GM23338 (cell line): ENCODE measurements around the gene NLRC5. TPM values are rescaled to one million over a fixed set of nuclear protein-coding genes. Genes with fewer than 3 reads are reported as not detected.

Source experiments
- ATAC-seq: fragments of 200-7000 bp; cut with Tn5 transposase; 3 replicates; pipeline ENCODE4 v1.9.1; 2020
- DNase-seq: peaks from one replicate; pipeline ENCODE4 v3.0.0-alpha.2; 2015; ENCODE audit warnings: low spot score
- H2AFZ ChIP-seq: fragments of 200-600 bp; sonication (generic); 2 replicates; pipeline ENCODE4 v1.8.0; 2016; ENCODE audit warnings: antibody characterized with exemption, mild to moderate bottlenecking, moderate library complexity
- H3F3A ChIP-seq: fragments of 200-600 bp; sonication (generic); replicated peaks from 2 replicates; pipeline ENCODE4 v1.8.0; 2017; ENCODE audit warnings: antibody characterized with exemption, mixed run types, low read depth
- H3K27ac ChIP-seq: fragments of 200-600 bp; sonication (generic); 2 replicates; pipeline ENCODE4 v1.6.1; 2016; ENCODE audit warnings: low read depth
- H3K27me3 ChIP-seq: fragments of 200-600 bp; sonication (generic); 2 replicates; pipeline ENCODE4 v1.8.0; 2016; ENCODE audit warnings: mild to moderate bottlenecking, mixed run types, moderate library complexity; ENCODE audit not compliant: insufficient read depth
- H3K36me3 ChIP-seq: fragments of 200-600 bp; sonication (generic); 2 replicates; pipeline ENCODE4 v1.8.0; 2016; ENCODE audit warnings: mild to moderate bottlenecking; ENCODE audit not compliant: insufficient read depth
- H3K4me1 ChIP-seq: fragments of 200-600 bp; sonication (generic); 2 replicates; pipeline ENCODE4 v1.8.0; 2016; ENCODE audit warnings: mild to moderate bottlenecking, moderate library complexity; ENCODE audit not compliant: insufficient read depth
- H3K4me2 ChIP-seq: fragments of 200-600 bp; sonication (generic); 2 replicates; pipeline ENCODE4 v1.7.1; 2017; ENCODE audit warnings: mixed run types
- H3K4me3 ChIP-seq: fragments of 200-600 bp; sonication (generic); 2 replicates; pipeline ENCODE4 v1.6.1; 2016; ENCODE audit warnings: mixed run types
- H3K79me2 ChIP-seq: fragments of 200-600 bp; sonication (generic); replicated peaks from 2 replicates; pipeline ENCODE4 v1.8.0; 2017; ENCODE audit warnings: mild to moderate bottlenecking; ENCODE audit not compliant: insufficient read depth
- H3K9me2 ChIP-seq: fragments of 200-600 bp; sonication (generic); 2 replicates; pipeline ENCODE4 v1.8.0; 2017; ENCODE audit not compliant: insufficient read depth
- H4K20me1 ChIP-seq: fragments of 200-600 bp; sonication (generic); replicated peaks from 2 replicates; pipeline ENCODE4 v1.8.0; 2017; ENCODE audit warnings: mild to moderate bottlenecking; ENCODE audit not compliant: insufficient read depth
- H3K27ac Mint-ChIP-seq: 2 replicates; pipeline ENCODE4 v1.8.0; 2020; ENCODE audit warnings: inconsistent platforms, mild to moderate bottlenecking, moderate library complexity, mixed read lengths
- H3K27me3 Mint-ChIP-seq: 3 replicates; pipeline ENCODE4 v1.8.0; 2022; ENCODE audit warnings: low read depth, mild to moderate bottlenecking, moderate library complexity, mixed read lengths, inconsistent platforms; ENCODE audit not compliant: insufficient read depth, poor library complexity
- H3K36me3 Mint-ChIP-seq: 3 replicates; pipeline ENCODE4 v1.8.0; 2021; ENCODE audit warnings: low read depth, mild to moderate bottlenecking, inconsistent platforms, moderate library complexity, mixed read lengths
- H3K4me1 Mint-ChIP-seq: 3 replicates; pipeline ENCODE4 v1.8.0; 2020; ENCODE audit warnings: mild to moderate bottlenecking, inconsistent platforms, mixed read lengths
- H3K4me3 Mint-ChIP-seq: 3 replicates; pipeline ENCODE4 v1.8.0; 2021; ENCODE audit warnings: moderate library complexity, mild to moderate bottlenecking, inconsistent platforms, mixed read lengths
- H3K9me3 Mint-ChIP-seq: 3 replicates; pipeline ENCODE4 v1.8.0; 2020; ENCODE audit warnings: moderate library complexity, mild to moderate bottlenecking, inconsistent platforms, mixed read lengths
- CREB1 ChIP-seq: fragments of 250-450 bp; sonication (Bioruptor Pico); IDR thresholded peaks from 2 replicates; pipeline ENCODE4 v1.5.0; 2020; ENCODE audit warnings: low read depth, mild to moderate bottlenecking, moderate library complexity
- ETS1 ChIP-seq: IDR thresholded peaks from 2 replicates; pipeline ENCODE4 v1.6.1; 2016; ENCODE audit warnings: antibody characterized with exemption
- EZH2 ChIP-seq: fragments of 200-600 bp; sonication (generic); IDR thresholded peaks from one replicate; pipeline ENCODE4 v1.8.0; 2017; ENCODE audit warnings: antibody characterized with exemption, mild to moderate bottlenecking, low read depth; ENCODE audit not compliant: unreplicated experiment
- EZH2phosphoT487 ChIP-seq: fragments of 200-600 bp; sonication (generic); IDR thresholded peaks from one replicate; pipeline ENCODE4 v1.8.1; 2018; ENCODE audit warnings: antibody characterized with exemption; ENCODE audit not compliant: unreplicated experiment
- JUNB ChIP-seq: IDR thresholded peaks from one replicate; pipeline ENCODE4 v1.6.1; 2016; ENCODE audit warnings: antibody characterized with exemption; ENCODE audit not compliant: unreplicated experiment
- NANOG ChIP-seq: IDR thresholded peaks from 2 replicates; pipeline ENCODE4 v1.6.1; 2016; ENCODE audit warnings: antibody characterized with exemption, borderline replicate concordance
- POLR2AphosphoS5 ChIP-seq: IDR thresholded peaks from 2 replicates; pipeline ENCODE4 v1.6.1; 2016; ENCODE audit warnings: antibody characterized with exemption, low read depth
- STAT1 ChIP-seq: IDR thresholded peaks from one replicate; pipeline ENCODE4 v1.6.1; 2016; ENCODE audit warnings: antibody characterized with exemption; ENCODE audit not compliant: unreplicated experiment
- ZNF331 ChIP-seq: fragments of 250-450 bp; sonication (Bioruptor Pico); IDR thresholded peaks from 2 replicates; pipeline ENCODE4 v1.5.0; 2020; ENCODE audit warnings: low read depth, mild to moderate bottlenecking, moderate library complexity
- polyA plus RNA-seq: library from polyadenylated mRNA; unstranded; fragments of >200 nt; fragmentation: Nextera tagmentation; extraction: Ambion mirVana; gene quantifications from 2 replicates; pipeline ENCODE4 v1.2.1, GENCODE V29; 2016
- total RNA-seq: library from RNA; depleted of rRNA; stranded (reverse); fragments of >200 nt; shearing (Covaris generic); gene quantifications from 2 replicates; pipeline ENCODE4 v1.2.3, GENCODE V29; 2014

NLRC5 gene
- total and polyA plus RNA-seq, 2 experiments from 2014 or later, result 2.3 to 3.9 TPM

GRCh38 chr16:56961386-56961785 lies 28.0 kb upstream of the NLRC5 start:
- Mint-ChIP-seq H3K4me3 (no peak overlapping the region), H3K27ac (no peak overlapping the region), H3K27me3 (peaks cover 9% of the 10 kb centered on the region), H3K9me3 (peaks cover 4% of the 10 kb centered on the region; the same call in 1 of the 3 replicates), H3K4me1 (peaks cover 4% of the 10 kb centered on the region; the same call in 2 of the 3 replicates), H3K36me3 (no peaks in the 10 kb centered on the region)
- Histone ChIP-seq H3K4me2 (no peak overlapping the region), H3K4me1 (no peaks in the 10 kb centered on the region; the same call in 1 of the 2 replicates), H4K20me1 (no peaks in the 10 kb centered on the region), H3K4me3 (no peak overlapping the region), H3K36me3 (no peaks in the 10 kb centered on the region), H3K9me2 (no peaks in the 10 kb centered on the region), H3K79me2 (no peaks in the 10 kb centered on the region), H3K27me3 (no peaks in the 10 kb centered on the region), H2AFZ (no peak overlapping the region), H3K27ac (no peak overlapping the region), H3F3A (no peaks in the 10 kb centered on the region)
- no peak for TF ChIP-seq EZH2phosphoT487
- no peak for TF ChIP-seq STAT1
- TF ChIP-seq NANOG, result no peak
- no peak for TF ChIP-seq CREB1 (CRISPR knock-in tag)
- no peak for DNase-seq
- no peak for ATAC-seq

GRCh38 chr16:56961851-56962281 lies 27.5 kb upstream of the NLRC5 start, which contains the start of gene CETP:
Gene CETP (plus strand): TSS chr16:56961950. CDS start chr16:56961980, 30 bp downstream.
- H3F3A ChIP-seq, result no peaks in the 10 kb centered on the region
- no peak within 1 kb of the TSS for H3K27ac ChIP-seq
- Mint-ChIP-seq H3K9me3 (no peaks in the 10 kb centered on the region; the same call in 2 of the 3 replicates), H3K36me3 (no peaks in the 10 kb centered on the region), H3K27ac (no peak within 1 kb of the TSS), H3K4me1 (peaks cover 4% of the 10 kb centered on the region; the same call in 2 of the 3 replicates), H3K27me3 (peaks cover 9% of the 10 kb centered on the region), H3K4me3 (no peak within 1 kb of the TSS)
- H3K27me3 ChIP-seq, result no peaks in the 10 kb centered on the region
- DNase-seq (no peak), ATAC-seq (no peak)
- H2AFZ ChIP-seq, result no peak within 1 kb of the TSS
- H4K20me1 ChIP-seq, result no peaks in the 10 kb centered on the region
- no peak within 1 kb of the TSS for H3K4me3 ChIP-seq
- H3K9me2 ChIP-seq, result no peaks in the 10 kb centered on the region
- no peaks in the 10 kb centered on the region; the same call in 1 of the 2 replicates for H3K4me1 ChIP-seq
- H3K79me2 ChIP-seq, result no peaks in the 10 kb centered on the region
- TF ChIP-seq POLR2AphosphoS5, result no peak
- no peak for TF ChIP-seq ZNF331 (CRISPR knock-in tag)
- no peak for TF ChIP-seq STAT1
- no peak for TF ChIP-seq JUNB
- H3K36me3 ChIP-seq, result no peaks in the 10 kb centered on the region
- no peak within 1 kb of the TSS for H3K4me2 ChIP-seq

GRCh38 chr16:56964243-56965148 lies 24.9 kb upstream of the NLRC5 start:
- Histone ChIP-seq H3K27me3 (no peaks in the 10 kb centered on the region), H3K79me2 (no peaks in the 10 kb centered on the region), H3K36me3 (no peaks in the 10 kb centered on the region), H3K9me2 (no peaks in the 10 kb centered on the region), H3F3A (no peaks in the 10 kb centered on the region), H3K4me3 (peak overlapping the region; percentile 7; the same call in 1 of the 2 replicates), H3K4me2 (peak overlapping the region; percentile 61), H2AFZ (peak overlapping the region; percentile 91; the same call in 1 of the 2 replicates), H4K20me1 (no peaks in the 10 kb centered on the region), H3K27ac (no peak overlapping the region), H3K4me1 (no peaks in the 10 kb centered on the region; the same call in 1 of the 2 replicates)
- H3K9me3 Mint-ChIP-seq, result no peaks in the 10 kb centered on the region; the same call in 2 of the 3 replicates
- no peak overlapping the region for H3K4me3 Mint-ChIP-seq
- peak; percentile 96 for ATAC-seq
- no peaks in the 10 kb centered on the region for H3K36me3 Mint-ChIP-seq
- peak; percentile 97 for DNase-seq
- peak overlapping the region; percentile 62; the same call in 1 of the 2 replicates for H3K27ac Mint-ChIP-seq
- peaks cover 9% of the 10 kb centered on the region for H3K27me3 Mint-ChIP-seq
- peaks cover 4% of the 10 kb centered on the region; the same call in 2 of the 3 replicates for H3K4me1 Mint-ChIP-seq
- TF ChIP-seq EZH2 (no peak), ETS1 (no peak)
